DND-41 (cell line): ENCODE results near the gene NEFH.
"Not testable (repeated sequence)": the region's sequence is repeated elsewhere in the genome, so short reads cannot be mapped to it uniquely, and the experiment has no call there.

Experiments
- EZH2 ChIP-seq: IDR thresholded peaks from 3 replicates; pipeline ENCODE4 v1.6.1; 2012; ENCODE audit warnings: borderline replicate concordance, low read depth, mild to moderate bottlenecking, moderate library complexity, low read length, inconsistent platforms; ENCODE audit not compliant: severe bottlenecking
- TF ChIP-seq, protein P1 (sequence below): IDR thresholded peaks from 2 replicates; pipeline ENCODE4 v1.5.1; 2012; ENCODE audit warnings: borderline replicate concordance, low read length, moderate library complexity, mild to moderate bottlenecking; ENCODE audit not compliant: poor library complexity, severe bottlenecking; ENCODE audit errors: extremely low read depth

- TF ChIP-seq, protein P1, sequence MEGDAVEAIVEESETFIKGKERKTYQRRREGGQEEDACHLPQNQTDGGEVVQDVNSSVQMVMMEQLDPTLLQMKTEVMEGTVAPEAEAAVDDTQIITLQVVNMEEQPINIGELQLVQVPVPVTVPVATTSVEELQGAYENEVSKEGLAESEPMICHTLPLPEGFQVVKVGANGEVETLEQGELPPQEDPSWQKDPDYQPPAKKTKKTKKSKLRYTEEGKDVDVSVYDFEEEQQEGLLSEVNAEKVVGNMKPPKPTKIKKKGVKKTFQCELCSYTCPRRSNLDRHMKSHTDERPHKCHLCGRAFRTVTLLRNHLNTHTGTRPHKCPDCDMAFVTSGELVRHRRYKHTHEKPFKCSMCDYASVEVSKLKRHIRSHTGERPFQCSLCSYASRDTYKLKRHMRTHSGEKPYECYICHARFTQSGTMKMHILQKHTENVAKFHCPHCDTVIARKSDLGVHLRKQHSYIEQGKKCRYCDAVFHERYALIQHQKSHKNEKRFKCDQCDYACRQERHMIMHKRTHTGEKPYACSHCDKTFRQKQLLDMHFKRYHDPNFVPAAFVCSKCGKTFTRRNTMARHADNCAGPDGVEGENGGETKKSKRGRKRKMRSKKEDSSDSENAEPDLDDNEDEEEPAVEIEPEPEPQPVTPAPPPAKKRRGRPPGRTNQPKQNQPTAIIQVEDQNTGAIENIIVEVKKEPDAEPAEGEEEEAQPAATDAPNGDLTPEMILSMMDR, result not testable (repeated sequence)
- TF ChIP-seq EZH2, result not testable (repeated sequence)
These were observed 9.2 kb downstream of the NEFH start for GRCh38 chr22:29489127-29489780.
